HL-60 (cell line): ENCODE results near the gene TPST2.

ENCODE experiments used
- GABPA ChIP-seq: IDR thresholded peaks from 2 replicates; pipeline ENCODE4 v1.6.1; 2012; ENCODE audit warnings: low read depth
- POLR2AphosphoS5 ChIP-seq: IDR thresholded peaks from 2 replicates; pipeline ENCODE4 v1.6.1; 2012; ENCODE audit warnings: low read depth
- SPI1 ChIP-seq: IDR thresholded peaks from 2 replicates; pipeline ENCODE4 v1.6.1; 2012; ENCODE audit warnings: low read depth, mild to moderate bottlenecking, borderline replicate concordance
- TF ChIP-seq, protein P1 (sequence below): IDR thresholded peaks from one replicate; pipeline ENCODE4 v1.5.1; 2011; ENCODE audit warnings: low read length, control low read depth, inconsistent platforms; ENCODE audit not compliant: insufficient read depth

DNA sequence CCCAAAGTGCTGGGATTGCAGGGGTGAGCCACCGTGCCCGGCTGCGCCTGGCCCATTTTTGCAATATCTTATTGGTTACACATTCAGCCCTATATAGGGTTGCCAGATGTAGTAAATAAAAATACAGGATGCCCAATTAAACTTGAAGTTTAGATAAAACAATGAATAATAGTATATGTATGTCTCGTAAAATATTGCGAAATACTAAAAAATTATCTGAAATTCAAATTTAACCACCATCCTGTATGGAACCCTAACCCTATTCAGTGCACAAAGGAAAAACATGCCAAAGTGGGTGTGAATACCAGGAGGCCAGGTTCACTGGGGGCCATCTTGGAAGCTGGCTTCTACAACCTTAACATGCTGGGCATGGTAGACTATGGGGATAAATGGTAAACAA, 72.5 kb downstream of the TPST2 start:
- TF ChIP-seq POLR2AphosphoS5 (no peak), GABPA (no peak), SPI1 (no peak)
- TF ChIP-seq, protein P1, sequence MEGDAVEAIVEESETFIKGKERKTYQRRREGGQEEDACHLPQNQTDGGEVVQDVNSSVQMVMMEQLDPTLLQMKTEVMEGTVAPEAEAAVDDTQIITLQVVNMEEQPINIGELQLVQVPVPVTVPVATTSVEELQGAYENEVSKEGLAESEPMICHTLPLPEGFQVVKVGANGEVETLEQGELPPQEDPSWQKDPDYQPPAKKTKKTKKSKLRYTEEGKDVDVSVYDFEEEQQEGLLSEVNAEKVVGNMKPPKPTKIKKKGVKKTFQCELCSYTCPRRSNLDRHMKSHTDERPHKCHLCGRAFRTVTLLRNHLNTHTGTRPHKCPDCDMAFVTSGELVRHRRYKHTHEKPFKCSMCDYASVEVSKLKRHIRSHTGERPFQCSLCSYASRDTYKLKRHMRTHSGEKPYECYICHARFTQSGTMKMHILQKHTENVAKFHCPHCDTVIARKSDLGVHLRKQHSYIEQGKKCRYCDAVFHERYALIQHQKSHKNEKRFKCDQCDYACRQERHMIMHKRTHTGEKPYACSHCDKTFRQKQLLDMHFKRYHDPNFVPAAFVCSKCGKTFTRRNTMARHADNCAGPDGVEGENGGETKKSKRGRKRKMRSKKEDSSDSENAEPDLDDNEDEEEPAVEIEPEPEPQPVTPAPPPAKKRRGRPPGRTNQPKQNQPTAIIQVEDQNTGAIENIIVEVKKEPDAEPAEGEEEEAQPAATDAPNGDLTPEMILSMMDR = no peak
